ENCODE measurements around the gene CRYGA.

DNA sequence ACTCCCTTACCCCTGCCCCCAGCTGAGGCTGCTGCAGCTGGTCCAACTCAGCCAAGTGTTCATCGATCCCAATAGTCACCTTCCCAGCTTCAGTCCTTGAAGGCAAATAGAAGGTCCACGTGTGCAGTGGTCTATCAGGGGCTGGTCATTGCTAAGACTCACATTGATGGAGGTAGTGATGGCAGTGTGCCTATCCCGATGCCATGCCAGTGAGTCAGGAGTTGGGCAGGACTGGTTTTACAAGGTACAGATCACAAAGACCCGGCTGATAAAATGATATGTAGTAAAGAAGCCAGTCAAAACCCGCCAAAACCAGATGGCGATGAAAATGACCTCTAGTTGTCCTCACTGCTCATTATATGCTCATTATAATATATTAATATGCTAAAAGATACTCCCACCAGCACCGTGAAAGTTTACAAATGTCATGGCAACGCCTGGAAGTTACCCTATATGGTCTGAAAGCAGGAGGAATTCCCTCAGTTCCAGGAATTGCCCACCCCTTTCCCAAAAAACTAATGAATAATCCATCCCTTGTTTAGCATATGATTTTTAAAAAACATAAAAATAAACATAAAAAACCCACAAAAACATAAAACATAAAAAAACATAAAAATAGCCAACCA is 29.3 kb upstream of the CRYGA start:
- no peak for TF ChIP-seq GATA2 (CRISPR knock-in tag; IDR thresholded peaks at IDR 0.05)
- TF ChIP-seq, protein P1, sequence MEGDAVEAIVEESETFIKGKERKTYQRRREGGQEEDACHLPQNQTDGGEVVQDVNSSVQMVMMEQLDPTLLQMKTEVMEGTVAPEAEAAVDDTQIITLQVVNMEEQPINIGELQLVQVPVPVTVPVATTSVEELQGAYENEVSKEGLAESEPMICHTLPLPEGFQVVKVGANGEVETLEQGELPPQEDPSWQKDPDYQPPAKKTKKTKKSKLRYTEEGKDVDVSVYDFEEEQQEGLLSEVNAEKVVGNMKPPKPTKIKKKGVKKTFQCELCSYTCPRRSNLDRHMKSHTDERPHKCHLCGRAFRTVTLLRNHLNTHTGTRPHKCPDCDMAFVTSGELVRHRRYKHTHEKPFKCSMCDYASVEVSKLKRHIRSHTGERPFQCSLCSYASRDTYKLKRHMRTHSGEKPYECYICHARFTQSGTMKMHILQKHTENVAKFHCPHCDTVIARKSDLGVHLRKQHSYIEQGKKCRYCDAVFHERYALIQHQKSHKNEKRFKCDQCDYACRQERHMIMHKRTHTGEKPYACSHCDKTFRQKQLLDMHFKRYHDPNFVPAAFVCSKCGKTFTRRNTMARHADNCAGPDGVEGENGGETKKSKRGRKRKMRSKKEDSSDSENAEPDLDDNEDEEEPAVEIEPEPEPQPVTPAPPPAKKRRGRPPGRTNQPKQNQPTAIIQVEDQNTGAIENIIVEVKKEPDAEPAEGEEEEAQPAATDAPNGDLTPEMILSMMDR (IDR thresholded peaks at IDR 0.05) = no peak
- TF ChIP-seq RAD21 (IDR thresholded peaks at IDR 0.05; ENCODE audit: low read length) = no peak
- TF ChIP-seq ELF1 (IDR thresholded peaks at IDR 0.05) = no peak
- TF ChIP-seq FOSL2 (IDR thresholded peaks at IDR 0.05; ENCODE audit: borderline replicate concordance, low read depth) = no peak
- no peak for TF ChIP-seq MEF2A (IDR thresholded peaks at IDR 0.05; ENCODE audit: borderline replicate concordance, low read depth)
- no peak for TF ChIP-seq GABPA (IDR thresholded peaks at IDR 0.05; ENCODE audit: low read depth)
- no peak for TF ChIP-seq POLR2AphosphoS5 (IDR thresholded peaks at IDR 0.05; ENCODE audit: low read depth, low read length)
